Measurements from ENCODE around the gene ATP8A2. TPM values are rescaled to one million over a fixed set of nuclear protein-coding genes. Genes with fewer than 3 reads are reported as not detected.
A peak's percentile ranks its signal among the peaks of the same experiment; 100 is the strongest.
"Not testable (repeated sequence)": the region's sequence is repeated elsewhere in the genome, so short reads cannot be mapped to it uniquely, and the experiment has no call there.

ATP8A2 gene
- total RNA-seq, 1 experiment from 2014 or later, result 1.3 TPM

- DNase-seq (ENCODE audit: low read depth), result no peak
Measured at GRCh38 chr13:26067601-26068000, 695.8 kb downstream of the ATP8A2 start.

DNA sequence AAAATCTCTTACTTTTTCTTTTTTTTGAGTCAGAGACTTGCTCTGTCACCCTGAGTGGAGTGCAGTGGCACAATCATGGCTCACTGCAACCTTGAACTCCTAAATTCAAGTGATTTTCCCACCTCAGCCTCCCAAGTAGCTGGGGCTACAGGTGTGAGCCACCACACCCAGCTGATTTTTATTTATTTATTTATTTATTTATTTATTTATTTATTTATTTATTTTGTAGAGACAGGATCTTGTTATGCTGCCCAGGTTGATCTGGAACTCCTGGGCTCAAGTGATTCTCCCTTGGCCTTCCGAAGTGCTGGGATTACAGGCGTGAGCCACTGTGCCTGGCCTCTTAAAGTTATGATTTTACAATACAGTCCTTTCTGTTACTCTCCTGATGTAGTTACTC is 696.6 kb downstream of the ATP8A2 start:
- not testable (repeated sequence) for DNase-seq (ENCODE audit: low read depth)

DNA sequence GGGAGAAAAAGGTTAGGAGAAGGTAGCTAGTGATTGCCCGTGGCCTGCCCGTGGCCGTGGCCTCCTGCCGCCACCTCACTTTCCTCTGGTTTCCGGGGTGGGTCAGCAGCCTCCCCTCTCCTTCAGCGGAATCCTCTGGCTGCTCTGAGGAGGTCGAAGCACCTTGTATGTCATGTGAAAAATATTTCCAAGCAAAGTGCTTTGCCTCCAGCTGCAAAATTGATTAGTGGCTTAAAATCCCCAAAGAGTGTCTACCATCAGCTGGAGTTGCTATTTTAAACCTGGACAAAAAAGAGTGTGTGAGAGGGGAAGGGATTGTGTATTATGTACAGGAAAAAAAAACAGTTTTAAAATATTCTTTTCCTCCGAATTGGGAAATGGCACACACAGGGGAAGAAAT is 697.9 kb downstream of the ATP8A2 start:
- not testable (repeated sequence) for DNase-seq (ENCODE audit: low read depth)

GRCh38 chr13:26071691-26072090 is 699.9 kb downstream of the ATP8A2 start:
- no peak for DNase-seq (ENCODE audit: low read depth)

DNA sequence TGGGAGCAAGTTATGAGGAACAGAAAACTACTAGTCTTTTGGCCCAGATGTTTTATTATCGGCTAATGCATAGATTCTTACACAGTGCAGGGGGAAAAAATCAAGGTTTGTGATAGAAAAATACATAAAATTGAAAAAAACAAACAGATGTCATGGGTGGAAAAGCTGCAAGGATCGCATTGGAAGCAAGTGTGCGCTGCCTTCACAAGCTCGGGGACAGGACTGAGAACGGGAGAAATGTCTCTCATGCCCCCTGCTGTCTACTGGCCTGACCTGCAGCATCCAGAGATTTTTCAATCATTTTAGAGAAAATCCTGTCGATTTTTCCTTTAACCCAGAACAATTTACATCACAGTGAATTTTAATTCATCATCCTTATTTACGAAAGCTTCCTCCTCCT is 700.6 kb downstream of the ATP8A2 start:
- DNase-seq (ENCODE audit: low read depth), result not testable (repeated sequence)

GRCh38 chr13:26074706-26075105 is 702.9 kb downstream of the ATP8A2 start:
- peak; percentile 55 for DNase-seq (ENCODE audit: low read depth)

Other genes with a start within 250 kb of the ATP8A2 start
- not detected in 2 replicates for gene AMER2, start 199.7 kb upstream of the ATP8A2 start, total RNA-seq (2014; rRNA removed; shearing (Covaris generic))
- gene MTMR6, start 84.5 kb upstream of the ATP8A2 start, total RNA-seq (2014; rRNA removed; shearing (Covaris generic)), result 40.8 and 46.0 TPM in 2 replicates
- 53.7 and 54.2 TPM in 2 replicates for gene NUP58, start 70.3 kb upstream of the ATP8A2 start, total RNA-seq (2014; rRNA removed; shearing (Covaris generic))